EL (cell line): Measurements from ENCODE around the gene KHDC4.
A peak's percentile ranks its signal among the peaks of the same experiment; 100 is the strongest.
"Not testable (repeated sequence)": the region's sequence is repeated elsewhere in the genome, so short reads cannot be mapped to it uniquely, and the experiment has no call there.

Source experiments
- DNase-seq: peaks from one replicate; pipeline ENCODE4 v3.0.0-alpha.2; 2016

KHDC4 gene

DNA sequence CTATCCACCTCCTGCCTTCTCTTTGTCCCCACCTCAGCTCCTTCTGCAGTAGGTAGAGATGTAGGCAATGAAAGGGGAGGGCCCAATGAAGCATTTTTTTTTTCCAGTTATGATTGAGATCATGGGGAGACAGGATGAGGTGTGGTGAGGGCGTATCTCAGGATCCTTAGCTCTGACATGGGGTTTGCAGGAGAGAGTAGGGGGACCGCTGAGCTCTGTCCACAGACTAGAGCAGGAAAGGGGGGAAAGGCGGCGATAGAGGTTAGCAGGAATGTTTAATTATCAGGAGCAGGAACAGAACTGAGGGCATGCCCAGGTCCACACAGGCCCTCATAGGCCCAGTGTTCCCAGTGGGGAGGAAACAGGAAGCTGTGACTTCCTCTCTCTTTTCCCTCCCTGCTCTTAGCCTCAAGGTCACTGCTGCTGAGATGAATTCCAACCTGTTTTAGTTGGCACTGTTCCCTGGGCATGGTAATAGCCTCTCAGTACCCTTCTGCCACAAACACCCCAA is 6.3 kb upstream of the KHDC4 start:
- DNase-seq, result peak; percentile 83

- DNase-seq, result peak; percentile 72
Measured at GRCh38 chr1:155938220-155938627, 4.0 kb upstream of the KHDC4 start.

DNA sequence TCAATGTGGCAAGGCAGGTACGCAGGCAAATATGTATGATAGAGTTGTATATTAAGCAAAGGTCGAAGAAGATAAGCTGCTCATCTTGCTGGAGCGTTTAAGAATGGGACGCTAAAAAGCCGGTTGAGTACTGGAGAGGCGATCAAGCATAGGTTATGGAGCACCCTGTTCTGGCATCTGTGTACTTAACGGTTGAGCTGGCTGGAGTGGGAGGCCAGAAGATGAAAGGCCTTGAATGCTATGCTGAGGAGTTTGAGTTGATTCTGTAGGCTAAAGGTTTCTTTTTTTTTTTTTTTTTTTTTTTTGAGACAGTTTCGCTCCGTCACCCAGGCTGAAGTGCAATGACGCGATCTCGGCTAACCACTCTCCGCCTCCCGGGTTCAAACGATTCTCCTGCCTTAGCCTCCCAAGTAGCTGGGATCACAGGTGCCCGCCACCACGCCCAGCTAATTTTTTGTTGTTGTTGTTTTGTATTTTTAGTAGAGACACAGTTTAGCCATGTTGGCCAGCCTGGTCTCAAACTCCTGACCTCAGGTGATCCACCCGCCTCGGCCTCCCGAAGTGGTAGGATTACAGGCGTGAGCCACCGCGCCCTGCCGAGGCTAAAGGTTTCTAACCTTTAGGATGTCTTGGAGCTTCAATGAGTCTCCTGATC is 850 bp upstream of the KHDC4 start:
- DNase-seq, result no peak

- DNase-seq, result no peak
Measured at GRCh38 chr1:155933591-155934096, 569 bp downstream of the KHDC4 start.

GRCh38 chr1:155932487-155932886 is 1.7 kb downstream of the KHDC4 start:
- no peak for DNase-seq

DNA sequence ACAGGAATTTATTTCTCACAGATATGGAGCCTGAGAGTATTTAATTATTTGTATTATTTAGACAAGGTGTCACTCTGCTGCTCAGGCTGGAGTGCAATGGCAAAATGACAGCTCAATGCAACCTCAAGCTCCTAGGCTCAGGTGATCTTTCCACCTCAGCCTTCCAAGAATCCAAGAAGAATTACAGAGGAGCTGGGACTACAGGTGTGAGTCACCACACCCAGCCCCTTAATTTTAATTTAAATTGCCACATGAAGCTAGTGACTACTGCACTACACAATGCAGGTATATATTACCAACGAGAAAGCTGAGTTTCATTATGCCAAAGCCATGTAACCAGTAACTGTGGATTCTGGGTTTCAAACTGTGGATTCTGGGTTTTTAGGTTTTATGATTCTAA is 2.1 kb downstream of the KHDC4 start:
- no peak for DNase-seq

DNA sequence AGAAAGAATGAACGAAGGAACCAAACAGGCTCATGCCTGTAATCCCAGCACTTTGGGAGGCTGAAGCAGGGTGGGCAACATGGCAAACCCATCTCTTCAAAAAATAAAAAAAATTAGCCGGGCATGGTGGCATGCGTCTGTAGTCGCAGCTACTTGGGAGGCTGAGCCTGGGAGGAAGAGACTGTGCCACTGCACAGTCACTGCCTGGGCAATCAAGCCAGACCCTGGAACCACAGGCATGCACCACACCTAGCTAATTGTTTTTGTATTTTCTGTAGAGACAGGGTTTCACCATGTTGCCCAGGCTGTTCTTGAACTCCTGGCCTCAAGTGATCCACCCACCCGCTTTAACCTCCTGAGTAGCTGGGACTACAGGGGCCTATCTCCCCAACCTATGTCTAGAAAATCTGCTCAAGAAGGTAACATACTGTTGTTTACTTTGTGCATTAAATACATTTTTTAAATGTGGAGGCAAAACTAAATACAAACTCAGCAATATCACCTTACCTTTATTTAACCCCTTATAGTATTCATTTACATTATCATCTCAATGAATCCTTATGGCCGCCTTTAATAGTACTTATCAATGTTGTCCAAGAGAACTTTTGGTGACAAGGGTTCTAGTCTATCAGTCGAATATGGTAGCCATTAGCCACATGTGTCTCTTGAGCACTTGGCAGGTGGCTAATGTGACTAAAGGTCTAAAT is 2.7 kb downstream of the KHDC4 start:
- DNase-seq, result no peak

DNA sequence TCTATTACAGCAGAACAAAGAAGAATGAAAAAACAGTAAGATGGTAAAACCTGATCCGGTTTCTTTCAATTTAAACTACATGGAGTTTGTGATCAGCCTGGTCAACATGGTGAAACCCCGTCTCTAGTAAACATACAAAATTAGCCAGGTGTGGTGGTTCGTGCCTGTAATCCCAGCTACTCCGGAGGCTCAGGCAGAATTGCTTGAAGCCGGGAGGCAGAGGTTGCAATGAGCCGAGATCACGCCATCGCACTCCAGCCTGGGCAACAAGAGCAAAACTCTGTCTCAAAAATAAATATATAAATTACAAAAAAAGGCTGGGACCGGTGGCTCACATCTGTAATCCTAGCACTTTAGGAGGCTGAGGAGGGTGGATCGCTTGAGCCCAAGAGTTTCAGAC is 3.5 kb downstream of the KHDC4 start:
- not testable (repeated sequence) for DNase-seq

- DNase-seq, result no peak
Measured at GRCh38 chr1:155929057-155929456, 5.2 kb downstream of the KHDC4 start.

DNA sequence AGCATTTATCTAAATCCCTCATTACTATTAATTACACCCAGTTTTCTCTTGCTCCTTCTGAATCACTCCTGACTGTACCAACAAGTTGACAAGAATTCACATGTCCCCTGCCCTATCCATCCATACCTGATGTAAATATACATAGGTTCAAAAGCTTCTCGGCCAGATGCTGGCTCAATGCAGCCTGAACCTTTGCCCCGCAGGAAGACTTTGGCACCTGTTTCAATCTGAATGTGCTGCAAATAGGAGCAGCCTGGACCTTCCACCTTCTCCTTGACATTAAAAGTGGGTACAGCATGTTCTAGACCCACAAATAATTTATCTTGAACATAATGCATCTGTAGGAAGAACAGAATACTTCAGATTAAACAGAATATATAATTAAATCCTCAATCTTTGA is 8.7 kb downstream of the KHDC4 start:
- no peak for DNase-seq

DNA sequence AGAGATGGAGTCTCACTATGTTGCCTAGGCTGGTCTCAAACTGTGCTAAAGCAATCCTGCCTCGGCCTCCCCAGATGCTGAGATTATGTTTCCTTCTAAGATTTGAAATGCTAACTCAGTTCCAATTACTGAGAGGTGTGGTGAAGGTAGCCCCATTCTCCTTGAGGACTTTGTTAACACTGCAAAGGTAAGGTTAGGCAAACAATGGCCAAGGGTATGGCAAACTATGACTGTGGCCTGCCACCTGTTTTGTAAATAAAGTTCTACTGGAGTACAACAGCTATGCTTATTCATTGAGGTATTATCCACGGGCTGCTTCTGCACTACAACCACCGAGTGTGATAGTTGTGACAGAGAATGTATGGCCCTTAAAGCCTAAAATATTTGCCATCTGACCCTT is 13.5 kb downstream of the KHDC4 start:
- no peak for DNase-seq

DNA sequence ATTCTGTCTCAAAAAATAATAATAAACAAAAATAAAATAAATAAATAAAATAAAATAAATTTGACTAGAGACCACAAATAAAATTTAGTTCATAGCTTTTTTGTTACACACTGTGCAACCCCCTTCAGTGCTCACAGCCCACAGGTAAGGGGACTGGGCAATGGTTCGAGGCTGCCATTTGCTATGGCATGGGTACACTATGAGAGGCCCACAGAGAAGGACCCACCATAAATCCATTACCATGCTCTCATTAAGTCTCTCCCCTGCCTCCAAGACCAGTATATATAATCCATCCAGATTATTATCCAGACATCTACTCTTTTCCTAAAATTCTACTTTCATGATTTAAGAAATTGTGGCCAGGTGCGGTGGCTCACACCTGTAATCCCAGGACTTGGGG is 14.4 kb downstream of the KHDC4 start:
- no peak for DNase-seq

- DNase-seq, result no peak
Measured at GRCh38 chr1:155918660-155919059, 15.6 kb downstream of the KHDC4 start.

DNA sequence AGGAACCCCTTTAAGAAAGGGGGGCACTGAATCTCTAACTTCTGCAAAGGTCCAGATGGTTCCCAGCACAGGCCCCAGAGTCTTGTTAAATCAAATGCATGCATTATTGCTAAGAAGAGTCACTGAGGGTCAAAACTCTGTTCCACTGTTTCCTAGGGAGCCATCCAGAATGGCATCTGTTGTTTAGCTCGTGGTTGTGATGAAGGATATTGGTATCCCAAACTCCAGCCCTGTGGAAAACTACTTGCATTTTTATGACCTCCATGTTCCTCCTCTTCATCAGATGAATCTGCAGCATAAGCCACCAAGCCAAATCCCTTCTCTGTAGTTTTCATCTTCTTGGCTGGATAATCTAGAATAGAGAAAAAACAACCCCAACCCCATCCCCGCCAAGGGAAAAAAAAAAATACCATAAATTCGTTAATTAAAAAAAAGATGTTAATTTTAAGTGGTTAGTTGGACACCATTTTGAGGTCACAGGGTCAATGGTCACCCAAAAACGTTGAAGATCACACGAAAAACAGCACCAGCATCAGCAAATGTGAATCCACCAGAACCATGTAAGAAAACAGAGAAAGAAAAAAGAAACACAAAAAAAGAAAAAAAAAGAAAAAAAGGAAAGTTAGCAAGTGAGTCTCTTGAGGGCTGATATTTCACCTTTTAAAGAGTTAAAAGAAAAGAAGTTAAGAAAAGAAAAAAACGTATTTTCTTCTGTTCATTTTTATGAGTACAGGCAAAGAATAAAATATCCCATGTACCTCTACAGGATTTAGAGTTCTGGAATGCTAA is 20.1 kb downstream of the KHDC4 start:
- peak; percentile 61 for DNase-seq

DNA sequence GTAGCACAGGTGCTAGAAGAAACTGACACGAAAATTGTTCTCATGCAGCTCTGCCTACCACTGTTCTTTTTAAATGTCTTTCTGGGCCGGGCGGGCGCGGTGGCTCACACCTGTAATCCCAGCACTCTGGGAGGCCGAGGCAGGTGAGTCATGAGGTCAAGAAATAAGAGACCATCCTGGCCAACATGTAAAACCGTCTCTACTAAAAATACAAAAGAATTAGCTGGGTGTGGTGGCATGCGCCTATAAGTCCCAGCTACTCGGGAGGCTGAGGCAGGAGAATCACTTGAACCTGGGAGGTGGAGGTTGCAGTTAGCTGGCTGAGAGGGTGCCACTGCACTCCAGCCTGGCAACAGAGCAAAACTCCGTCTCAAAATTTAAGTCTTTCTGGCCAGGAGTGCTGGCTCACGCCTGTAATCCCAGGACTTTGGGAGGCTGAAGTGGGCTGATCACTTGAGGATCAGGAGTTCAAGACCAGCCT is 22.1 kb downstream of the KHDC4 start:
- no peak for DNase-seq

DNA sequence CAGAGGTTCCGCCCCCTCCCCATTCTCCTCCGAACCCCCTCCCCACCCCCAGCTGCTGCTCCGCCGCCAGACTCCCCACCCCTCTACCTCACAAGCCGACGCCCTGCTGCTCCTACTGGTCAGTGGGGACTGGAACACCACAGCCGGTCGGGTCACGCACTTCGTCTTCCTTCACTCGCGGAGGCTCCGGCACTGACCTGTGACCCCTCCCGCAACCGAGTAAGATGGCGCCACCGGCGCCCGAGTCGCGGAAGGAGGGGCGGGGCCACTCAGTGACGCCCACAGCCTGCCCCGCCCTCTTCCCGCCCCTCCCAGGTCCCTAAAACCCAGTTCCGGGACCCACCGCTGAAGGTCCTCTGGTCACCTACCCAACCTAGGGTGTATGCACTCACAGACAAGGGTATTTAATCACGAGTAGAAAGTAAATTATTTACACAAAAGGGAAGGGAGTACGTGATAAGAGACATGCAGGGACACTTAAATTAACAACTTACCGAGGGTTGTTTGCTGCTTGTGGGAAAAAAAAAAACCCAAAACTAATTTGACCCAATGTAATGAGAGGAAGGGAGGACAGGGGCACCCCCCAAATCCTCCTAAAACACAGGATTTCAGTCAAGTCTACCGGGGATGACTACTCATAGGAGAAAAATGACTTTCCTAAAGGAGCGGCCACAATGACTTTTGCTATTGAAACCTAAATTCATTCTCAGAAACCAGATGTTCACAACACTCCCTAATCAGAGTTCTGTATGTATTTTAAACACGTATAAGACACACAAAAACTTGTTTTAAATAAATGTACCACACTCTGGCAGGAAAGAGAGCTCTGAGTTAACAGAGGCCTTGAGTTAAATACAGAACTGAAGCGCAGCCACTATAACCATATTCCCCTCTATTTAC is 22.8 kb downstream of the KHDC4 start, which contains the start of gene RIT1:
TSS of gene RIT1 (minus strand) at position 194 of the 900 bp plus-strand sequence. CDS start 588 bp downstream, outside the sequence.
- DNase-seq, result peak; percentile 83

DNA sequence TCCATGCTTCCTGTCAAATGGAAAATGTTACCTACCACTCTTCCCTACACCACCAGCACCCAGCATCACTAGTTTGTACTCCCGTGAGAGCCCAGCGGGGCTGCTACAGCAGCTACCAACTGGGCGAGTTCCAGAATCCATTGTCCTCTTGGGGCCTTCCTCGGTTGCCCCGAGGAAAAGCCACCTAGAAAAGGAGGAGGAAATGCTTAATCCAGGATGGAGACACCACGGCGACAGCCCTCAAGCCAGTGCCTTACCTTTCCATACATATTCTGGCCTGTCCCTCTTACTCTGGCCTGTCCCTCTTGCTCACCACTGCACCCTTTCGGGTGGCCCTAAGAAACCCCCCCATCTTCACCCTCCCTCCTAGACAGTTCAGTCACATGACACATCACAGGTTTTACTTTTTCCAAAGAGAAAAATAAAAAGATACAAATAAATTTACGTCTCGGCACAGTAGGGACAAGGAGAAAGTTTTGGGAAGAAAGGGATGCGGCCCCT is 23.5 kb downstream of the KHDC4 start:
- peak; percentile 52 for DNase-seq

GRCh38 chr1:155909894-155910293 is 24.3 kb downstream of the KHDC4 start:
- peak; percentile 39 for DNase-seq

GRCh38 chr1:155904261-155904660 is 30.0 kb downstream of the KHDC4 start:
- DNase-seq, result no peak

DNA sequence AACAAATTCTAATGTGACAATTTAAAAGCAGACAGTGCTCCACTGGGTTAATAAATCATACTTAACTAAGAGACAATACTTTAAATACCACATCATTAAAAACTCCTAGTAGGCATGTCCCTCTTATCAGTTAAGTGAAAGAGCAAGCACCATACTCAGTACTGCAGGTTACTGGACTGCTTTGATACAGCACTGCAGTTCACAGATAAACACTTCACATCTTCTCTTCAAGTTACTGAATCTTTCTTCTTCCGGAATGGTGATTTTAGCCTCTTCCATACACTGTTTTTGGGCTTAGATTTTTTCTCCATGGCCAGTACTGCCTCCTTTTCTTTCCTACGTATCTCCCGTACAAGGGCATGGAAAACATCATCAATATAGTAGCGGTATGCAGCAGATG is 34.1 kb downstream of the KHDC4 start:
- DNase-seq, result no peak

GRCh38 chr1:155899683-155900082 is 34.5 kb downstream of the KHDC4 start:
- DNase-seq, result no peak

GRCh38 chr1:155898888-155899287 is 35.3 kb downstream of the KHDC4 start:
- no peak for DNase-seq
